ENCODE data around the gene MIER3.

DNA sequence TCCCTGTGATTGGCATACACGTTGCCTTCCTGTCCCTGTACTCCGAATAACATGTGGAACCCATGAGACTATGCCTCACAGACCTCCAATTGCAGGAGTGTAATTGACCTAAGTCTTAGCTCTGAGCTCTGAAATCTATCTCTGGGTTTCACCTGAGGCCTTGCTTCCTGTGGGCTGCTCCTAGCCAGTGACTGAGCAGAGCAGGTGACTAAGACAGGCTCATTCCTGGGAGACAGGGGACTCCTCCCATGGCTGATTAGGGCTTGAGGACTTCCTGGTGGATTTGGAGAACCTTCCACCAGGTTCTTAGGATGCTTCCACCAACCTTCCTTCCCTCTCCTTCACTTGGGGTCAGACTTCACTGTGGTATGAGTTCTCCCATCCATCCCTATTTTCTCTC, 22.3 kb upstream of the MIER3 start:
- TF ChIP-seq, protein P1, sequence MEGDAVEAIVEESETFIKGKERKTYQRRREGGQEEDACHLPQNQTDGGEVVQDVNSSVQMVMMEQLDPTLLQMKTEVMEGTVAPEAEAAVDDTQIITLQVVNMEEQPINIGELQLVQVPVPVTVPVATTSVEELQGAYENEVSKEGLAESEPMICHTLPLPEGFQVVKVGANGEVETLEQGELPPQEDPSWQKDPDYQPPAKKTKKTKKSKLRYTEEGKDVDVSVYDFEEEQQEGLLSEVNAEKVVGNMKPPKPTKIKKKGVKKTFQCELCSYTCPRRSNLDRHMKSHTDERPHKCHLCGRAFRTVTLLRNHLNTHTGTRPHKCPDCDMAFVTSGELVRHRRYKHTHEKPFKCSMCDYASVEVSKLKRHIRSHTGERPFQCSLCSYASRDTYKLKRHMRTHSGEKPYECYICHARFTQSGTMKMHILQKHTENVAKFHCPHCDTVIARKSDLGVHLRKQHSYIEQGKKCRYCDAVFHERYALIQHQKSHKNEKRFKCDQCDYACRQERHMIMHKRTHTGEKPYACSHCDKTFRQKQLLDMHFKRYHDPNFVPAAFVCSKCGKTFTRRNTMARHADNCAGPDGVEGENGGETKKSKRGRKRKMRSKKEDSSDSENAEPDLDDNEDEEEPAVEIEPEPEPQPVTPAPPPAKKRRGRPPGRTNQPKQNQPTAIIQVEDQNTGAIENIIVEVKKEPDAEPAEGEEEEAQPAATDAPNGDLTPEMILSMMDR (IDR thresholded peaks at IDR 0.05 in 2 of 3, conservative IDR thresholded peaks at IDR 0.05 in 1 of 3; ENCODE audit: insufficient read depth in 2 of 3, low read depth in 1 of 3, low read length in 3 of 3) = no peak
- TF ChIP-seq, protein P2, sequence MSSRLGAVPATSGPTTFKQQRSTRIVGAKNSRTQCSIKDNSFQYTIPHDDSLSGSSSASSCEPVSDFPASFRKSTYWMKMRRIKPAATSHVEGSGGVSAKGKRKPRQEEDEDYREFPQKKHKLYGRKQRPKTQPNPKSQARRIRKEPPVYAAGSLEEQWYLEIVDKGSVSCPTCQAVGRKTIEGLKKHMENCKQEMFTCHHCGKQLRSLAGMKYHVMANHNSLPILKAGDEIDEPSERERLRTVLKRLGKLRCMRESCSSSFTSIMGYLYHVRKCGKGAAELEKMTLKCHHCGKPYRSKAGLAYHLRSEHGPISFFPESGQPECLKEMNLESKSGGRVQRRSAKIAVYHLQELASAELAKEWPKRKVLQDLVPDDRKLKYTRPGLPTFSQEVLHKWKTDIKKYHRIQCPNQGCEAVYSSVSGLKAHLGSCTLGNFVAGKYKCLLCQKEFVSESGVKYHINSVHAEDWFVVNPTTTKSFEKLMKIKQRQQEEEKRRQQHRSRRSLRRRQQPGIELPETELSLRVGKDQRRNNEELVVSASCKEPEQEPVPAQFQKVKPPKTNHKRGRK (tag; IDR thresholded peaks at IDR 0.05) = no peak
- TF ChIP-seq POLR2A (conservative IDR thresholded peaks at IDR 0.05) (no peak), RFX1 (IDR thresholded peaks at IDR 0.05) (no peak)
